ENCODE measurements around the gene SPOCD1. TPM values are rescaled to one million over a fixed set of nuclear protein-coding genes. Genes with fewer than 3 reads are reported as not detected.

The SPOCD1 gene
- total and polyA plus RNA-seq, 10 donors: 0.74 to 5.0 (median 3.0) TPM

DNA sequence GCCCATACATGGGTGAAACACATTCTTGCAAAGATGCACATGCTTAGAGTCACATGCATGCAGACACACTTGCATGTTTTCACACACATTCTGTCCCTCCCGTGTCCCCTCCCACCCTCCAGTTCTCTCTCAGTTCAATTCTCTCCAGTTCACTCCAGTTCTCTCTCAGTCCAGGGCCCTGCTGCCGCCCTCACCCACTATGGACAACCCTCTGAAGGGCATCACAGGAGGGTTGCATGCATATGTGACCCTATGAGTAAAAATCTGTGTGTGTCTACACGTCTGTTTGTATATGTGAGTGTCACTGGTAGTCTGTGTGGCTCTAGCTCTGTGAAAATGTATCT is 29.9 kb downstream of the SPOCD1 start:
- TF ChIP-seq POLR2AphosphoS5 (IDR thresholded peaks at IDR 0.05): no peak
- Histone ChIP-seq H3K4me3 (no peak overlapping the region), H3K27ac (peak overlapping the region in 1 of 8 donors; percentile 49), H3K36me3 (no peaks in the 10 kb centered on the region), H3K9me3 (no peaks in the 10 kb centered on the region), H3K4me1 (peaks cover 0 to 69% (median 28%) of the 10 kb centered on the region in 6 donors), H3K27me3 (replicated peaks in 1 of 7) (peaks cover 0 to 4% (median 0%) of the 10 kb centered on the region in 7 donors)
- peak; percentile 59 for DNase-seq
- intact Hi-C loops (cut with DNase I; ENCODE audit: low total_unique reads): no loop called here
- 81 to 91% (median 90%) methylated on average over 3 of the region's 3 CpGs for WGBS, 5 donors

DNA sequence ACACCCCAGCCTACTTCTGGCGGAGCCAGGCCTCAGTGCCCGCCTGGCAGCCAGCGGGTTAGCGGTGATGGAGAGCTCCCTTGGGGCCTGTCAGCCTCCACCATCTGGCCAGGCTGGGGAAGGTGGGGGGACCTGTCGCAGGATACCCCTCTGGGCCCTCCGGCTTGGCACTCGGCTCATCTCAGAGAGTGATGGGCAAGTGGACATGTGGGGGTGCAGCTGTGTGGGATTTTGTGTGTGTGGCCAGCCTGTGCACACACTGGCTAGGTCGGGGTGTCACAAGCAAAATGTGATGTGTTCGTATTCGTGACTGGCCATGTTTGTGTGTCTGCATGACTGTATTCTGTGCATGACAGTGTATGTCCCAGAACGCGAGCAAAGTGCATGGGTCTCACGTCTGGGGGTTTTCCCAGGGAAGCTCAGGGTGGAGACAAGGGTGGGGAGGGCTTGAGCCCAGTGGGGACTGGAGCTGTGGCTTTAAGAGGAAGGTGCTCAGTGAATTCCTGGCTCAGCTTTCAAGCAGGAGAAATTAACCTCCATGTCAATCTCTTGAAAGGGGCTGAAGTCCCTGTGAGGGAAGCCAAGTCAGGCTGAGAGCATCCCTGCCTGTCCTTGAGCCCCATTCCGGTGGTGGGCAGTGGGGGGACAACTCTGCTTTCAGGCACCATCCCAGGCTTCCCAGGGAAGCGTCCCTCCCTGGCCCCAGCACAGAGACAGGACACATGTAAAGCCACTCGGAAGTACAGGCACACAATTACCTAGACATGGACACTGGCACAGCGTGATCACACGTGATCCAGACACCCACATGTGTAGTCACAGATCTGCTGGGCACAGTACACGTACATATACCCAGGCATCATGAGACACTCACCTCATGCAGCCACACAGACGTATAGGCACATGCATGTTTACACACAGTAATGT is 30.5 kb downstream of the SPOCD1 start:
- intact Hi-C loops (cut with DNase I; ENCODE audit: low total_unique reads): no loop called here
- H3K4me1 ChIP-seq: peaks cover 0 to 69% (median 28%) of the 10 kb centered on the region in 6 donors
- no peaks in the 10 kb centered on the region for H3K36me3 ChIP-seq
- peak in 2 of 3 donors; percentile 52 to 59 for TF ChIP-seq POLR2AphosphoS5 (IDR thresholded peaks at IDR 0.05)
- TF ChIP-seq POLR2A (IDR thresholded peaks at IDR 0.05): no peak
- TF ChIP-seq, protein P1, sequence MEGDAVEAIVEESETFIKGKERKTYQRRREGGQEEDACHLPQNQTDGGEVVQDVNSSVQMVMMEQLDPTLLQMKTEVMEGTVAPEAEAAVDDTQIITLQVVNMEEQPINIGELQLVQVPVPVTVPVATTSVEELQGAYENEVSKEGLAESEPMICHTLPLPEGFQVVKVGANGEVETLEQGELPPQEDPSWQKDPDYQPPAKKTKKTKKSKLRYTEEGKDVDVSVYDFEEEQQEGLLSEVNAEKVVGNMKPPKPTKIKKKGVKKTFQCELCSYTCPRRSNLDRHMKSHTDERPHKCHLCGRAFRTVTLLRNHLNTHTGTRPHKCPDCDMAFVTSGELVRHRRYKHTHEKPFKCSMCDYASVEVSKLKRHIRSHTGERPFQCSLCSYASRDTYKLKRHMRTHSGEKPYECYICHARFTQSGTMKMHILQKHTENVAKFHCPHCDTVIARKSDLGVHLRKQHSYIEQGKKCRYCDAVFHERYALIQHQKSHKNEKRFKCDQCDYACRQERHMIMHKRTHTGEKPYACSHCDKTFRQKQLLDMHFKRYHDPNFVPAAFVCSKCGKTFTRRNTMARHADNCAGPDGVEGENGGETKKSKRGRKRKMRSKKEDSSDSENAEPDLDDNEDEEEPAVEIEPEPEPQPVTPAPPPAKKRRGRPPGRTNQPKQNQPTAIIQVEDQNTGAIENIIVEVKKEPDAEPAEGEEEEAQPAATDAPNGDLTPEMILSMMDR (IDR thresholded peaks at IDR 0.05 in 8 of 11, conservative IDR thresholded peaks at IDR 0.05 in 3 of 11): no peak
- H3K4me3 ChIP-seq: no peak overlapping the region
- H3K27me3 ChIP-seq (replicated peaks in 1 of 7): peaks cover 0 to 4% (median 0%) of the 10 kb centered on the region in 7 donors
- DNase-seq: peak; percentile 93
- WGBS, 5 donors: 61 to 84% (median 75%) methylated on average over 12 to 20 of the region's 20 CpGs
- peak overlapping the region in 3 of 8 donors; percentile 5 to 49 (median 11) for H3K27ac ChIP-seq
- no peaks in the 10 kb centered on the region for H3K9me3 ChIP-seq

DNA sequence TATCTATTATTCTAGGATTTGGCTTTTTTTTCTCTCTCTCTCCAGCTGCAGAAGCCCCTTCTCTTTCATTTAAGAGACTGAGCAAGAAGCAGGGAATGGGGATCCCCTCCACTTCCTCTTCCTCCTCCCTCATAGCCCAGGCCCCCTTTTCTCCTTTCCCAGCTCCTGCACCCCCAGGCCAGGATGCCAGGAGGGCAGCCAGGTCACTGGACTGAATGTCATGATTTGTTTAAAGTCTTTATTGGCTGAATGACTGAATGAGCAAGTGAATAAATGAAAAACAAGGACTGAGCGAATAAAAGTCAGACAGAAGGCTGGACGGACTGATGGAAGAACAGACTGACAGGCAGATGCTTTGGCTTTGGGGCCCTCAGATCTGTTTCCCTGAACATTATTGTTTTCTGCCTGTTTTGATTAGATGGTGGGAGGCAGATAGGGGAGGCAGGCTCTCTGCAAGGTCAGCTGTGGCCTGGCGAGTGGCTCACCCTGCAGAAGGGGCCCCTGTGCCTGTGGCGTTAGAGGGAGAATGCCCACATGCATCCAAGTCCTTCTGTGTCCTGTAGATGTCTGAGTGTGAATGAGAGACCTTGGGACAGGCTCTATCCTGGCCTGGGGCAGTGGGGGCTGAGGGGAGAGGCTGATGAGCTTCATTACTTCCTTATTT is 31.3 kb downstream of the SPOCD1 start:
- Histone ChIP-seq H3K36me3 (no peaks in the 10 kb centered on the region), H3K9me3 (no peaks in the 10 kb centered on the region), H3K27me3 (replicated peaks in 1 of 7) (peaks cover 0 to 4% (median 0%) of the 10 kb centered on the region in 7 donors), H3K4me1 (peaks cover 0 to 66% (median 26%) of the 10 kb centered on the region in 6 donors), H3K4me3 (no peak overlapping the region), H3K27ac (peak overlapping the region in 4 of 8 donors; percentile 5 to 49 (median 16))
- WGBS, 5 donors: 79 to 90% (median 85%) methylated on average over 4 of the region's 4 CpGs
- peak; percentile 55 for DNase-seq
- intact Hi-C loops (cut with DNase I; ENCODE audit: low total_unique reads): no loop called here
- TF ChIP-seq POLR2A (IDR thresholded peaks at IDR 0.05) (no peak), POLR2AphosphoS5 (IDR thresholded peaks at IDR 0.05) (no peak)
- TF ChIP-seq, protein P1 (IDR thresholded peaks at IDR 0.05 in 8 of 11, conservative IDR thresholded peaks at IDR 0.05 in 3 of 11): no peak

DNA sequence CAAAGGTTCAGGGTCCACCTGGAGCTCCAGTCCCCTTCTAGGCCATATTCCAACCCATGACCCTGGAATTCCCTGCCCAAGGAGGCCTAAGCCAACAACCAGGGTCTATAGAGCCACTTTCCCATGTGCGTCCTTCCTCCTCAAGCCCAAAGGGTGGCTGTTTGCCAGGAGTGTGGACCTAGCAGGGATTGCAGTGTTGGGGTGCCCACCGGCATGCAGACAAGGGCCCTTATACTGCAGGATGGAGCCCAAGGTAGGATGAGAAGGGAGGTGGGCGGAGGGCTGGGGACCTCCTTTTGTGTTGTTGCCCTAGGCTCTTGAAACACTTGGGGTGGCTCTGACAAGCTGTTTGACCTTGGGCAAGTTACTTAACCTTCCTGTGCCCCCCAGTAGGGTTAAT is 32.0 kb downstream of the SPOCD1 start:
- intact Hi-C loops (cut with DNase I; ENCODE audit: low total_unique reads): no loop called here

More for the DNA sequence above, 32.0 kb downstream of the SPOCD1 start:
- 74 to 96% (median 91%) methylated on average over 3 of the region's 3 CpGs for WGBS, 5 donors
- Histone ChIP-seq H3K4me1 (peaks cover 0 to 61% (median 21%) of the 10 kb centered on the region in 6 donors), H3K27me3 (replicated peaks in 1 of 7) (peaks cover 0 to 7% (median 0%) of the 10 kb centered on the region in 7 donors), H3K27ac (no peak overlapping the region), H3K9me3 (no peaks in the 10 kb centered on the region), H3K36me3 (no peaks in the 10 kb centered on the region), H3K4me3 (no peak overlapping the region)
- TF ChIP-seq, protein P1 (IDR thresholded peaks at IDR 0.05 in 8 of 11, conservative IDR thresholded peaks at IDR 0.05 in 3 of 11): no peak
- TF ChIP-seq POLR2A (IDR thresholded peaks at IDR 0.05) (no peak), POLR2AphosphoS5 (IDR thresholded peaks at IDR 0.05) (no peak)
- peak; percentile 49 for DNase-seq

All from spleen (tissue), 11 donors.